ENCODE data around the gene INPP4B. TPM values are rescaled to one million over a fixed set of nuclear protein-coding genes. Genes with fewer than 3 reads are reported as not detected.

The INPP4B gene
- total RNA-seq, 1 donor from 2014 or later: 12.0 TPM

DNA sequence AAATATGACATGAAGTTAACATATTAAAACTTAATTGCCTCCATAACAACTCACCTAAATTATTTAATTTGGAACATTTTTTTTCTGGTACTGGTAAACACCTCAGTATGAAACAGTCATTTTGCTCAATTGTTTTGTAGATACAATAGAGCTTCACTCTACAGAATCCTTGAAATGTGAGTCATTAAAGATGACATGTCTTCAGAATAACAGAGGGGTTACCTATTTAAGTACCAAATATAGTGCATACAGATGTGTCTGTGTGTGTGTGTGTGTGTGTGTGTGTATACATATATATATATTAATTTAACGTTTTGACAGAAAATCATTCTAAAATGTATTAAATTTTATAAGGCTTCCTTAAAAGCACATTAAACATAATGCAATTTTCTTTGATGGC lies 297.6 kb downstream of the INPP4B start:
- no peak overlapping the region for H3K4me3 ChIP-seq (ENCODE audit: low read depth, low read length)
- TF ChIP-seq, protein P1, sequence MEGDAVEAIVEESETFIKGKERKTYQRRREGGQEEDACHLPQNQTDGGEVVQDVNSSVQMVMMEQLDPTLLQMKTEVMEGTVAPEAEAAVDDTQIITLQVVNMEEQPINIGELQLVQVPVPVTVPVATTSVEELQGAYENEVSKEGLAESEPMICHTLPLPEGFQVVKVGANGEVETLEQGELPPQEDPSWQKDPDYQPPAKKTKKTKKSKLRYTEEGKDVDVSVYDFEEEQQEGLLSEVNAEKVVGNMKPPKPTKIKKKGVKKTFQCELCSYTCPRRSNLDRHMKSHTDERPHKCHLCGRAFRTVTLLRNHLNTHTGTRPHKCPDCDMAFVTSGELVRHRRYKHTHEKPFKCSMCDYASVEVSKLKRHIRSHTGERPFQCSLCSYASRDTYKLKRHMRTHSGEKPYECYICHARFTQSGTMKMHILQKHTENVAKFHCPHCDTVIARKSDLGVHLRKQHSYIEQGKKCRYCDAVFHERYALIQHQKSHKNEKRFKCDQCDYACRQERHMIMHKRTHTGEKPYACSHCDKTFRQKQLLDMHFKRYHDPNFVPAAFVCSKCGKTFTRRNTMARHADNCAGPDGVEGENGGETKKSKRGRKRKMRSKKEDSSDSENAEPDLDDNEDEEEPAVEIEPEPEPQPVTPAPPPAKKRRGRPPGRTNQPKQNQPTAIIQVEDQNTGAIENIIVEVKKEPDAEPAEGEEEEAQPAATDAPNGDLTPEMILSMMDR (conservative IDR thresholded peaks at IDR 0.05; ENCODE audit: low read depth, low read length): no peak
- no peak for DNase-seq (ENCODE audit: low read depth)

DNA sequence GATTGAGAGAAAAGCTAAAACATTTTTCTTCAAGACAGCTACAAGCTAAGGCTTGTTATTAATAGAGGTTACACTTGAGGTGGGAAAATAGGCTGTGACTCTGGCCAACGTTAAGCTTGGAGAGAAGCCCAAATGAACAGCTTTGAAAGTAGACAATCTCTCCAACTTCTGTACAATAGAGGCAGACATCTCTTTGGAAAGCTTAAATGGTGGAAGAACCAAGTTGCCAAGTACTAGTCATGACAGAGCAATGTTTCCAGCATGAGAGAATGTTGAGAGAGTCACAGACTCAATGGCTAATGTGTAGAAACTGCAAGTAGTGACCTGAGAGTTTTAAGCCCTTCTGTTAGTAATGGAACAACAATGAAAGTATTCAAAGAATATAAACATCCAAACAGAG lies 298.1 kb downstream of the INPP4B start:
- no peak overlapping the region for H3K4me3 ChIP-seq (ENCODE audit: low read depth, low read length)
- no peak for DNase-seq (ENCODE audit: low read depth)
- TF ChIP-seq, protein P1 (conservative IDR thresholded peaks at IDR 0.05; ENCODE audit: low read depth, low read length): no peak

DNA sequence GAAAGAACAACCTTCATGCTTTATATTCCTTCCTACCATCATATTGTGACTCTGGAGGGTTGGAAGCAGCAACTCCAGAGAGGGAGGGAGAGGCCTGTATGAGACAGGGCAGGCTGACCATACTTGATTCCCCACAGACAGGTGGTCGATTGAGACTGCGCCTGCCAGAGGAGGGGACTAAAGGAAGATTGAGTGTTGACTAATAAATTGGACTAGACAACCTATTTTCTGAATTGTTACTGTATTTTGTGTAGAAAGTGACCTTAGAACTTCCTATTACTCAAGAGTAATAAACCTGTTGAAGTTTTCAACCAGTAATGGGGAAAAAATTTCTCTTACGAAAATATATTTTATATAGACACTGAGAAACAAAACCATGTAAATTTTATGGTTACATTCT lies 301.5 kb downstream of the INPP4B start:
- H3K4me3 ChIP-seq (ENCODE audit: low read depth, low read length): no peak overlapping the region
- no peak for DNase-seq (ENCODE audit: low read depth)
- TF ChIP-seq, protein P1 (conservative IDR thresholded peaks at IDR 0.05; ENCODE audit: low read depth, low read length): no peak

DNA sequence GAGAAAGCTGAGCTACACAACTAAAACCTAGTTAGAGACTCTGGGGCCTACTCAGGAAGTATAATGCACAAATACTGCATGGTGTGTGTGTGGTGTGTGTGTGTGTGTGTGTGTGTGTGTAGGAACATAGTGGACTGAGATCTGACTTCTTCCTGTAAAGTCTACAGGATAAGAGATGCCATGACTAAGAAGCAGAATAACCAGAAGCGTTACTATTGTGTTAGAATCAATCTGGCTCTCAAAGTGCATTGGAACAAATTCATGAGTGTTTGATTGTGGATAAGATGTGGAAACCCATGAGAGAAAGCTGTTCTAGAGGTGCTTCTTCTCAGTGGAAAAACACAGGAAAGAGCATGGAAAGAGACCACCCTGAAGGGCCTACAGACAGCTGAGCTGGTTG lies 302.1 kb downstream of the INPP4B start:
- no peak for DNase-seq (ENCODE audit: low read depth)
- no peak overlapping the region for H3K4me3 ChIP-seq (ENCODE audit: low read depth, low read length)
- TF ChIP-seq, protein P1 (conservative IDR thresholded peaks at IDR 0.05; ENCODE audit: low read depth, low read length): no peak

DNA sequence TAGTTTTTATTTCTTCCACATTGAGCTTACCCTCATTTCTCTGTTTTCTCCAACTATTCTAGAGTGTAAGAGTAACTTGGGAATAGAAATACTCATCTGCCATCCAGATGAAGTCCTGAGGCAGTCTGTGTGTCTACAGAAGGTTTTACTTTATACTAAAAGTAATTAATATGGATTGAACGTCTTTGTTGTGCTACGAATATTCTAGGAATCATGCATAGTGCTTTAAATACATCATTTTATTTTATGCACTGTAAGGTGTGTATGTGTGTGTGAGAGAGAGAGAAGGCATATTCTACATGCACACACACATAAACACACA lies 305.7 kb downstream of the INPP4B start:
- H3K4me3 ChIP-seq (ENCODE audit: low read depth, low read length): no peak overlapping the region
- no peak for DNase-seq (ENCODE audit: low read depth)
- TF ChIP-seq, protein P1 (conservative IDR thresholded peaks at IDR 0.05; ENCODE audit: low read depth, low read length): no peak

DNA sequence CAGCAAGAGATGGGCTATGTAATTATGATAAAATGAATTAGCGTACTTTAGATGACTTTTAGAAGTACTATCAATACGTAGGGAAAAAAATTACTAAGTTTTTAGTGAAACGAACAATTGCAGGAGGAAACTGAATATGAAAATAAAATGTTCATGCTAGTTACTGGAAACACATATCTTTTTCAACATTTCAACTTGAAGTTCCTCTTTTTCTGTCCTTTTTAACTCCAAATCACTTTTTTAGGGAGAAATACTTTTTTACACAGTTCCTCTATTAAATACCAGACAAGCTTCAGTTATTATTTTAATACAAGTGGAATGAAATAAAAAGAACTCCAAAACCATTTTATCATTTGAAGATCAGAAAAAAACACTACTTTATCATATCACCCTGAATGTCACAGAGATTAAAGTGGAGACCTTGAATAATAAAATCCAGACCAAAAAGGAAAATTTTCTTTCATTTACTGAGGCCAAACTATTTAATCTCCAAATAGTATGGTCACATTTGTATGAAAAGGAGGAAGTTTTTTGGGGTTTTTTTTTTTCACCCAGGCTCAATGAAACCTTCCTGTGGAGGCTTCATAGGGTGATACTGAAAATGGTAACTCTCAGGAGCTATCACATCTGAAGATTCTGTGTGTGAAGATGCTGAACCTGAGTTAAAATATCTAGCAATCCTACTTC lies 306.2 kb downstream of the INPP4B start:
- DNase-seq (ENCODE audit: low read depth): no peak
- H3K4me3 ChIP-seq (ENCODE audit: low read depth, low read length): no peak overlapping the region
- TF ChIP-seq, protein P1 (conservative IDR thresholded peaks at IDR 0.05; ENCODE audit: low read depth, low read length): no peak

DNA sequence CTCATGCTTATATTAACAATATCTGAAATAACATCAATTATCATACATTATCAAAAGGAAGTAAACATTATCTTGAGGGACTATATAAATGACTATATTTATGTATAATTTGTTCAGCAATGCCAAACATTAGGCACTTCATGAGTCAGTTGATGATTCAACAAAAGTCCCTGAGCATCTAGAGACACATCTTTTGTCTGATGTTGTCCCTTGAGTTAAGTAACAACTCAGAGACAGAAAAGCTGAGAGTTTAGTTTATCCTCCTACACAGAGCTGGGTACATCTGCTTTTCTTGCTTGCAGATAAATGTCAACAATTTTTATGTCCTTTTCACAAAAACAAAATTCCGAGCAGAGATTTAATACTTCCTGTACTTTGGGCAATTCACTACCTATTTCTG lies 311.1 kb downstream of the INPP4B start:
- H3K4me3 ChIP-seq (ENCODE audit: low read depth, low read length): no peak overlapping the region
- no peak for DNase-seq (ENCODE audit: low read depth)
- TF ChIP-seq, protein P1 (conservative IDR thresholded peaks at IDR 0.05; ENCODE audit: low read depth, low read length): no peak

Data from epithelial cell of proximal tubule (primary cell).